ENCODE results near the gene IKZF2.

- TF ChIP-seq MAFK (IDR thresholded peaks at IDR 0.05; ENCODE audit: low read depth, low read length) (no peak), USF2 (IDR thresholded peaks at IDR 0.05; ENCODE audit: low read depth, low read length) (no peak), CTCF (conservative IDR thresholded peaks at IDR 0.05; ENCODE audit: low read depth, low read length) (no peak), FOS (IDR thresholded peaks at IDR 0.05; ENCODE audit: low read depth, low read length) (no peak), POLR2A (IDR thresholded peaks at IDR 0.05; ENCODE audit: low read depth, low read length) (no peak)
Measured at GRCh38 chr2:212979046-212979612, 172.3 kb downstream of the IKZF2 start.

Measured in IMR-90 (cell line).